HEK293 (cell line): ENCODE data around the gene STARD3.

ENCODE experiments used
- CTCF ChIA-PET: fragments of 350-600 bp; formaldehyde crosslinking; extraction: SDS; loops from one replicate; lab custom pipeline; 2021; ENCODE audit warnings: antibody characterized with exemption; lab: Yijun Ruan, JAX
- POLR2A ChIA-PET: fragments of 300-600 bp; formaldehyde crosslinking; extraction: SDS; loops from one replicate; lab custom pipeline; 2020; ENCODE audit warnings: antibody characterized with exemption, inconsistent platforms; lab: Yijun Ruan, JAX
- H3K27ac ChIP-seq: fragments of 200-500 bp; sonication (Bioruptor generic); 2 replicates; pipeline ENCODE4 v1.5.1; 2014; ENCODE audit warnings: low read depth, low read length, control low read depth, inconsistent platforms; ENCODE audit errors: extremely low read depth
- H3K36me3 ChIP-seq, 2 experiments: fragments of 200-500 bp in 1 of 2; sonication (Bioruptor generic) in 1 of 2; 1 replicate in 1 of 2; 2 replicates in 1 of 2; pipeline ENCODE4 v1.5.1; 2014 to 2017; ENCODE audit warnings: inconsistent platforms in 2 of 2, low read length in 2 of 2; ENCODE audit not compliant: control insufficient read depth in 2 of 2, insufficient read depth in 1 of 2
- H3K4me1 ChIP-seq: fragments of 200-500 bp; sonication (Bioruptor generic); 2 replicates; pipeline ENCODE4 v1.5.1; 2014; ENCODE audit warnings: mild to moderate bottlenecking, low read length, inconsistent platforms; ENCODE audit not compliant: control insufficient read depth, insufficient read depth
- H3K4me3 ChIP-seq: 2 replicates; pipeline ENCODE4 v1.5.1; 2011; ENCODE audit warnings: low read depth, mild to moderate bottlenecking, control low read depth, low read length, moderate library complexity
- H3K9me3 ChIP-seq: fragments of 200-500 bp; sonication (Bioruptor generic); 2 replicates; pipeline ENCODE4 v1.5.1; 2014; ENCODE audit warnings: low read depth, low read length, inconsistent platforms; ENCODE audit not compliant: control insufficient read depth, insufficient read depth
- HIC1 ChIP-seq: fragments of 450-650 bp; formaldehyde crosslinking; IDR thresholded peaks from 2 replicates; pipeline ENCODE4 v1.5.1; 2016; ENCODE audit warnings: missing biosample characterization, missing genetic modification characterization
- HOXA7 ChIP-seq: sonication (generic); formaldehyde crosslinking; IDR thresholded peaks from 2 replicates; pipeline ENCODE4 v1.8.1; 2022; ENCODE audit warnings: missing genetic modification reagents, borderline replicate concordance
- INSM2 ChIP-seq: fragments of 450-650 bp; formaldehyde crosslinking; IDR thresholded peaks from 2 replicates; pipeline ENCODE4 v1.5.1; 2016; ENCODE audit warnings: missing biosample characterization, missing genetic modification characterization
- KLF7 ChIP-seq: fragments of 450-650 bp; formaldehyde crosslinking; IDR thresholded peaks from 2 replicates; pipeline ENCODE4 v1.5.1; 2016; ENCODE audit warnings: missing biosample characterization, missing genetic modification characterization, borderline replicate concordance
- PBX3 ChIP-seq: sonication (generic); formaldehyde crosslinking; IDR thresholded peaks from 2 replicates; pipeline ENCODE4 v1.8.1; 2022; ENCODE audit warnings: mild to moderate bottlenecking, moderate library complexity, missing genetic modification reagents
- ZBTB10 ChIP-seq: fragments of 450-650 bp; formaldehyde crosslinking; IDR thresholded peaks from 2 replicates; pipeline ENCODE4 v1.5.1; 2016; ENCODE audit warnings: missing biosample characterization, missing genetic modification characterization
- ZBTB21 ChIP-seq: fragments of 450-650 bp; formaldehyde crosslinking; IDR thresholded peaks from 2 replicates; pipeline ENCODE4 v1.5.1; 2017; ENCODE audit warnings: missing biosample characterization, missing genetic modification characterization
- ZBTB26 ChIP-seq: fragments of 450-650 bp; formaldehyde crosslinking; optimal IDR thresholded peaks from 2 replicates; pipeline ENCODE3; 2016; ENCODE audit warnings: missing biosample characterization, mild to moderate bottlenecking, missing genetic modification characterization
- ZNF121 ChIP-seq: fragments of 450-650 bp; formaldehyde crosslinking; IDR thresholded peaks from 2 replicates; pipeline ENCODE4 v1.5.1; 2016; ENCODE audit warnings: missing biosample characterization, missing genetic modification characterization
- ZNF221 ChIP-seq: fragments of 450-650 bp; formaldehyde crosslinking; IDR thresholded peaks from 2 replicates; pipeline ENCODE4 v1.5.1; 2017; ENCODE audit warnings: missing biosample characterization, missing genetic modification characterization, borderline replicate concordance
- ZNF274 ChIP-seq, 2 experiments: fragments of 200-500 bp in 1 of 2; fragments of 450-650 bp in 1 of 2; sonication (Bioruptor generic) in 1 of 2; formaldehyde crosslinking in 1 of 2; IDR thresholded peaks; 2 replicates each; pipeline versions ENCODE4 v1.5.1 to v1.6.1; 2014 to 2016; ENCODE audit warnings: borderline replicate concordance in 1 of 2, inconsistent platforms in 1 of 2, low read length in 1 of 2, missing biosample characterization in 1 of 2, missing genetic modification characterization in 1 of 2
- ZNF404 ChIP-seq: fragments of 450-650 bp; formaldehyde crosslinking; IDR thresholded peaks from 2 replicates; pipeline ENCODE4 v1.5.1; 2017; ENCODE audit warnings: missing biosample characterization, missing genetic modification characterization
- ZNF426 ChIP-seq: fragments of 450-650 bp; formaldehyde crosslinking; IDR thresholded peaks from 2 replicates; pipeline ENCODE4 v1.5.1; 2017; ENCODE audit warnings: missing biosample characterization, missing genetic modification characterization, mild to moderate bottlenecking, inconsistent platforms, moderate library complexity
- ZNF449 ChIP-seq: fragments of 450-650 bp; formaldehyde crosslinking; IDR thresholded peaks from 2 replicates; pipeline ENCODE4 v1.5.1; 2017; ENCODE audit warnings: missing biosample characterization, mild to moderate bottlenecking, missing genetic modification characterization, moderate library complexity
- ZNF510 ChIP-seq: fragments of 450-650 bp; formaldehyde crosslinking; IDR thresholded peaks from 2 replicates; pipeline ENCODE4 v1.5.1; 2018; ENCODE audit warnings: mild to moderate bottlenecking, missing genetic modification characterization, missing biosample characterization; ENCODE audit not compliant: insufficient replicate concordance
- ZNF629 ChIP-seq: fragments of 450-650 bp; formaldehyde crosslinking; IDR thresholded peaks from 2 replicates; pipeline ENCODE4 v1.5.1; 2017; ENCODE audit warnings: missing biosample characterization, missing genetic modification characterization
- ZNF677 ChIP-seq: fragments of 450-650 bp; IDR thresholded peaks from 2 replicates; pipeline ENCODE4 v1.5.0; 2018; ENCODE audit warnings: missing biosample characterization, mild to moderate bottlenecking, missing genetic modification characterization, moderate library complexity
- ZSCAN16 ChIP-seq: fragments of 450-650 bp; formaldehyde crosslinking; IDR thresholded peaks from 2 replicates; pipeline ENCODE4 v1.5.1; 2016; ENCODE audit warnings: missing biosample characterization, missing genetic modification characterization

The STARD3 gene

GRCh38 chr17:39641097-39641496 lies 4.2 kb downstream of the STARD3 start:
- Histone ChIP-seq H3K27ac (no peak overlapping the region), H3K9me3 (no peaks in the 10 kb centered on the region), H3K36me3 (no peaks in the 10 kb centered on the region), H3K4me1 (peaks cover 30% of the 10 kb centered on the region), H3K4me3 (no peak overlapping the region)
- ChIA-PET POLR2A (interaction anchor here (1.6 kb wide), 1 partner anchor 10 kb away, joined by 3 read pairs; no protein-coding TSS in a partner anchor), CTCF (interaction anchor here (9.2 to 14.6 kb wide), 2 partner anchors 11 to 19 kb away, joined by 126 to 311 read pairs; no protein-coding TSS in a partner anchor)
- TF ChIP-seq KLF7 (tag by site-specific recombination): no peak

GRCh38 chr17:39641883-39642282 lies 4.9 kb downstream of the STARD3 start:
- TF ChIP-seq ZBTB10 (tag by site-specific recombination): no peak
- TF ChIP-seq PBX3 (CRISPR knock-in tag): no peak
- no peak for TF ChIP-seq ZNF677 (tag by site-specific recombination)
- no peak for TF ChIP-seq ZNF274 (IDR thresholded peaks at IDR 0.05; ENCODE audit: low read length)
- no peak for TF ChIP-seq ZNF274 (tag by site-specific recombination; IDR thresholded peaks at IDR 0.05; ENCODE audit: borderline replicate concordance)
- no peak for TF ChIP-seq ZNF449 (tag by site-specific recombination)
- no peak for TF ChIP-seq ZNF121
- no peak for TF ChIP-seq HOXA7 (CRISPR knock-in tag)
- TF ChIP-seq ZNF426 (tag by site-specific recombination): no peak
- no peak for TF ChIP-seq HIC1 (tag by site-specific recombination)
- no peak for TF ChIP-seq ZNF221 (tag by site-specific recombination)
- TF ChIP-seq ZBTB26 (tag by site-specific recombination): no peak
- TF ChIP-seq ZSCAN16 (tag by site-specific recombination): no peak
- no peak for TF ChIP-seq ZNF510 (tag by site-specific recombination)
- no peak for TF ChIP-seq INSM2
- no peak for TF ChIP-seq ZNF629 (tag by site-specific recombination)
- TF ChIP-seq ZBTB21 (tag by site-specific recombination): no peak
- no peak for TF ChIP-seq ZNF404 (tag by site-specific recombination)
- ChIA-PET POLR2A (interaction anchor here (0.6 kb wide), 1 partner anchor 271 kb away, joined by 4 read pairs; no protein-coding TSS in a partner anchor), CTCF (interaction anchor here (0.7 to 14.6 kb wide), 3 partner anchors 9 to 20 kb away, joined by 3 to 311 read pairs (median 126); no protein-coding TSS in a partner anchor)
- H3K27ac ChIP-seq: no peak overlapping the region
- H3K4me3 ChIP-seq: no peak overlapping the region
- no peaks in the 10 kb centered on the region for H3K36me3 ChIP-seq
- H3K4me1 ChIP-seq: peaks cover 25% of the 10 kb centered on the region
- H3K9me3 ChIP-seq: no peaks in the 10 kb centered on the region
